COLO668 (cell line): Measurements from ENCODE around the gene GPR146.

Source experiments
- DNase-seq: peaks from one replicate; lab custom pipeline; 2025; ENCODE audit not compliant: unreplicated experiment; lab: John Stamatoyannopoulos, UW

GPR146 gene

DNA sequence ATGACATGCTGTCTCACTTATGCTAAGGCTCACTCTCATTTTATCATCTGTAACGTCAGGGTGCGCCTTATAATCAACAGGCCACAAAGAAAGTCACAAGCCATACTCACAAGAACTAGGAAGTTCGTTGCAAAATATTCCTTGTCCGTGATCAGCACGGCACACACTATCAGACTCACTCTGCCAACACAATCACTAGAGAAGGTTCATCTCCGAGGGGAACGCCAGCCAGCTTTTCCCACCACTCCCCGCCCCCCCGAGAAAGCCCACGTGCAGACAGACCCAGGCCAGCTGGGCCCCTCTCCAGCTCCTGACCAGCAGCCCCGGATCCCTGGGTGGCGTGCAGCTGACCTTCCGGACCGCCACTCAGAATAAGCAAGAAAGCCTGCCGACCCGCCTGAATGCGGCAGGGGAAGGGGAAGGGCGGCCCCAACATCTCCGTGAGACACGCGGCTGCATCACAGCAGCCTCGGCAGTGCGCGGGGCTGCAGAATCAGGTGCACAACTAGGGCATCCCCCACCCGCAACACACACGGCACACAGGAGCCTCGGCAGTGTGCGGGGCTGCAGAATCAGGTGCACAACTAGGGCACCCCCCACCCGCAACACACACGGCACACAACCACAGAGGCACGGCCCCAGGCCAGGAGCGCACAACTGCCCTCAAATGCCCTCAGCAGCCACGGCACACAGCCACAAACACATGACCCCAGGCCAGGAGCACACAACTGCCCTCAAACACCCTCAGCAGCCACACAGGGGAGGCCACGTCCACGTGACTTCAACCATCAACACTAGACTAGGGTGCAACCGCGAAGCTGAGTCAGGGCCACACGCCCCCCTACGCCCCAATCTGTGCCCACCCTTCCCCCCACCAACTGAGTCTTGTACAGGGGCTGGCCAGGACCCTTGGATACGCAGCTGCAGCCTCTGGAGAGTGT lies 2.5 kb upstream of the GPR146 start:
- no peak for DNase-seq

DNA sequence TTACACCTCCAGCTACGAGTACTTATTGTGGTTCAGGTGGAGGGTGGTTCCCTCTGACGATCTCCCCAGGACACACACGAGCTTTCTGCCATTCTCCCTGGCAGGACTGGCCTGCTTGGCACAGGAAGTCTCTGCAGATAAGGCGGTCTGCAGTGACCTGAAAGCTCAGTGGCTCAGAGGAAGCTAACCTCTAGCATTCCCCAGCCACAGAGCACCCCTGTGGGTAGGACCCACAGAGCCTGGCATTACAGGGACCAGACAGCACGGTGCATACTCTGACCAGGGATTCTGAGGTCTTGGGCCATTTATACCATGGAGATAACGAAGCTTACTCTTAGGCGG lies 1.9 kb upstream of the GPR146 start:
- DNase-seq = no peak

DNA sequence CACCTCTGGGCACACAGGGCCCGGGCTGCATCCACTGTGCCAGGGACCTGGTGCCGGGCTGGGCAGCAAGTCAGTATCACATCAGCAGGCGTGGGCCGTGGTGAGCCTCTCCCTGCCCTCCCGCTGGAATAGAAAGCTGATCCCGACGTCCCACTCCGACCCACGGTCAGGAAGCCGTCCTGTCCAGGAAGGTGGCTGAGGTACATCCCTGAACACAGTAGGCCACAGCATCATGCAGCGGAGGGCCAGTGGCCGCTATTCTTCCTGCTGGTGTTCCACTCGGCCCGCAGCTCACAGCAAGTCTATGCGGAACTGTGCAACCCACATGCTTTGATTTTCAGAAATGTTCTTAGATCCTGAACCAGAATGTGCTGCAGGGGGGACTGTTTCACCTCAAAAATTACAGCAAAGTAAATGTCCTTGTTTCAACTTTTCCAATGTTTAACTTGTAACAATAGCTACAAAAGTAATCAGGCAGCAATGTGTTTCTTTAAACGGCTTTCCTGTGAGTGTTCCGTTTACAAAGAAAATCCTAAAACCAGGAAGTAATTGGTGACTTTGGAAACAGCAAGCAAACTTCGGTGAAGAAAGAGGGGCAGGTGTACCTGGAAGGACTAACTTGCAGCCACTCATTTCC lies 676 bp upstream of the GPR146 start:
- DNase-seq = no peak

DNA sequence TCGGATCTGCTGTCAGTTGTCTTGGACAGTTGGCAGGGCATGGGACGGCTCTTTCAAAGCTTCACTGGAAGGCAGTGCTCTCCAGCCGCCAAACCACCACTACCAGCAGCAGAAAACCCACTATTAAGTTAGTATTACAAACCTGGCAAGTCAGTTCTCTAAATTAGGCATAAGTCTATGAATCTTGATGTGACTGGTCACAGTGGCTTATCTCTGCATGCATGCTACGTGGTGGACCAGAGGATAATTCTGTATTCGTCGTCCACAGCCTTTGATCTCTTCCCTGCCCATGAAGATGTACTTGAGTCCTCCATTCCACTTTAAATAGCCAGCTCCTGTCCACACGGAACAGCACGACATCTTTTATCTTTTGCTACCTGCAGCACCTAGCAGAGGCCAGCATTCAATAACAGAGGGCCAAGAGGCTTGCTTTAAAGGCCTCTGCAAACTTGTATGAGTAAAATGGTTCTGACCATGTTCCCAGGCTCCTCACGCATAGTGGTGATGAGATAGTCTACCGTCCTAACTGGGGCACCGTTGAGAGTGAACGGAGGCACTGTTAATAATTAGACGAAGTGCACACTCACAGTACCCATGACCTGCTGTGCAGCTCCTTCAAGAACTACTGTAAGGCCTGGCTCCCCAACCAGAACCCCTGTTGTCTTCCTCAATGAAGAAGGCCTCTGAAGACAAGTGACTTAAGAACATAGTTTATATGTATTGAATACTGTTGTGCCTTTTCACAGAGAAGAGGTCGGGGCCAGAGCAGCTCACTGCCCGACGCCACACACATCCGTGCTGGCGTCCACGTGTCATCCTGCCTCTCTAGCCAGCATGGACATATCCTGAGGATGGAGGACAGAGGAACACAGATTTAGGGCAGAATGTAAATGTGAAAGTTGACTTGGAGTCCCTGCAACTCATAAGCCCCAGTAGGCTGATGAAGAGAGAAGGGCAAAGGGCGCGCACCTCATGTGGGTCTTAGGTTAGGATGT lies 1.0 kb downstream of the GPR146 start:
- DNase-seq = no peak

DNA sequence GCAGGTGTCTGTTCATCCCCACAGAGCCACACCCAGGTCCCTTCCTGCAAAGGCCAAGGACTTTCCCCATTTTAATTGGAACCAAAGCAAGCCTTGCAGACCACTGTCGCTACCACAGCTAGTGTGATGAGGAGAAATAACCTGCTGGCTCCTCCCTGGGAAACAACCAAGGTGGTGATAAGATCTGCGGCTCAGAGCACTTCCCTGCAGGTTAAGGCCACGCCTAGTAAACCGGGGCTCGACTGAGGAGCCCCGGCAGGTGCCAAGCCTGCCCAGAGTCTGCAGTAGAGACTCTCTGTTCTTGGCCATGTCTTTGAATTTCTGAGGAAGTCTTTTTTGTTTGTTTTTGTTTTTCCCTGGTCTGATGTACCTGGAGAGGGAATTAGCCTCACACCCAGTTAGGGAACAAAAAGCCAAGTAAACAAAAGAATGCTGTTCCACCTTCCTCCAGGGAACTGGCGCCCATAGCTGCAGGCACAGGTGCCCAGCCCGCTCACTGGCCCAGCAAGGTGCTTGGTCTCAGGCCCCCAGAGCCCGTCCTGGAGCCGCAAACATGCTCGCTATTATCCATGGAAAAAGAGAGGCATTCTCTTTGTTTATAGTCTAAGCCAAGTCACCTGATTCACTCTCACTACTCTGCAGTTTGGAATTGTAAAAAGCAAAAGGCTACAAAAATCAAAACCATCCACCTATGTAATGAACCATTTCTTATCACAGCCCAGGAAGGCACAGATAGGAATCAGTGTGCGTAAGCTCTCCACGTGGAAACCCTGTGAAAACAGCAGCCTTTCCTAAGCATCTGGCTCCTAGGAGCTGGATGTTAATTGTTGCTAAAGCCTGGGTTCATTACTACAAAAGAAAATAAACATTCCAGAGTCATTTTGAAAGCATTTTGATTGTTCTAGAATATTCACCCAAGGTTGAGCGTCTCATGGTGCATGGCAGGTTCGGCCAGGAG lies 2.7 kb downstream of the GPR146 start:
- DNase-seq = no peak

DNA sequence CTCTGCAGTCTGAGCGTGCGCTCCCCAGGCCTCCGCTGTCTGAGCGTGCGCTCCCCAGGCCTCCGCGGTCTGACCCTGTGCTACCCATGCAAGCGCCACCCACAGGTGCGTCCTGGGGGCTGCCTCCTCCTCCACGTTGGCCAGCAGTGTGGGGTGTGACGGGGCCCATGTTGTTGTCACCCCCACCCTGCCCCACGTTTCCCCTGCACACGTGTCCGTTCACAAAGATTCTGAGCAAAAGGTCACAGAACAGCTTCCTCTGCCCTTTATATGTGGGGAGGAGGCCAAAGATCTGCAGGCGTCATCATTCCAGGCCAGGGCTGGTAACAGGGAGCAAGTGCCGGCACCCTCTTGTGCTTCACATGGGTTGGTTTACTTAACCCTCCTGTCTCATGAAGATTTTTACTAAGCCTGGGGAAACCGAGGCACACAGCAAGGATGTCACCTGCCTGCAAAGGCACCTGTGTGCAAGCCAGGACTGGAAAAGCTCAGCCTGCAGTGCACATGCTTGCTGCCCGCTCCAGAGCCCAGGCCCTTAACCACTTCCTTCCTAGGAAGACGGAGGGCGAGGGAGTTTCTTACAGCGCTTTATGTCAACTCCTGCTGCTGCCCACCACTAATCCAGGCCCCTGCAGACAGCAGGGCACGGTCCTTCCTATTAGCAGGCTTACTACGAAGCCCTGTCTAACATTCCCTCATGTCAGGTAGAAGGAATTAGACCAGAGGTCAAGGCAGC lies 4.8 kb downstream of the GPR146 start:
- no peak for DNase-seq

DNA sequence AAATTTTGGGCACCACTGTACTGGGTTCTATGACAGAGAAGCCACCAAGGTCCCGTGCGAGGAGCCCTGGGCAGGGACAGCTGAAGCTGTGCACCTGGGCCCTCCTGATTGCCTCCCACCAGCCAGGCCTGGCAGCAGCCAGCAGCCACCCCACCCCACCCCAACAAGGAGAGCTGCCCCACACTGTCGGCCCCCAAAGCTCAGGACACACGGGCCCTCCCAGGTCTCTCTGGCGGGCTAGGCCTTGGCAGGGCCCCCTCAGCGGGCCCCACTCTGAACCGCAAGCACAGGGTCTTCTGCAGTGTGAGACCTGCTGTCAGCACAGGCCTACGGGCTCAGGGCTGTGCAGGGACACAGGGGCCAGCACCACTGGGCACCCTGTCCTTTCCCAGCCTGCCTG lies 5.5 kb downstream of the GPR146 start:
- DNase-seq = no peak

DNA sequence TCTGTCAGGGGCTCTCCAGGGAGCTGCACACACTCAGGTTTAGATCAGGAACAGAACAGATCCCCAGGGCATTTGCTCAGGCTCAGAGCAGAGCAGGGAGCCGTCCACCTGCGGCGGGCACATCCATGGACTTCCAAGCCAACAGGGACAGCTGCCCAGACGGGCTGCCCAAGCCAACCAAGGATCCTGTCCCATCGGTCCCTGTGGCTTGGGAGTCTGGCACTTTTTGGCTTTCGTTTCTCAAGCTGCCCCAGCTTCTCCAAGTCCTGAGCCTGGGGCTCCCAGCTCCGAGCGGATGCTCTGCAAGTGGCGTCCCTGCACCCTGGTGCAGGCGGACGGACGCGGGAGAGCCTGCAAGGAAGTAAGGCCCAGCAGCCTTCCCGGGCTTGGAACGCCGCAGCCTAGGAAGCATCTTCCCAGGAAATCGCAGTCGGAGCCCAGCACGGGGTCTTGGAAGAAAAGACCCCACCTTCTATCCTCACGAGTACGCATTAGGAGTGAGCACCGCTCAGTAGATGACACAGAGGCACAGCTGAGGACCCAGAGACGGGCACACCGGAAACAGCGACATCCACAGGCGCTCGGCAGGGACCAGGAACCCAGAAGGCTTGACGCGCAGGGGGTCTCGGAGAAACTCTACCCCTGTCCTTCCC lies 6.0 kb downstream of the GPR146 start:
- DNase-seq = no peak

DNA sequence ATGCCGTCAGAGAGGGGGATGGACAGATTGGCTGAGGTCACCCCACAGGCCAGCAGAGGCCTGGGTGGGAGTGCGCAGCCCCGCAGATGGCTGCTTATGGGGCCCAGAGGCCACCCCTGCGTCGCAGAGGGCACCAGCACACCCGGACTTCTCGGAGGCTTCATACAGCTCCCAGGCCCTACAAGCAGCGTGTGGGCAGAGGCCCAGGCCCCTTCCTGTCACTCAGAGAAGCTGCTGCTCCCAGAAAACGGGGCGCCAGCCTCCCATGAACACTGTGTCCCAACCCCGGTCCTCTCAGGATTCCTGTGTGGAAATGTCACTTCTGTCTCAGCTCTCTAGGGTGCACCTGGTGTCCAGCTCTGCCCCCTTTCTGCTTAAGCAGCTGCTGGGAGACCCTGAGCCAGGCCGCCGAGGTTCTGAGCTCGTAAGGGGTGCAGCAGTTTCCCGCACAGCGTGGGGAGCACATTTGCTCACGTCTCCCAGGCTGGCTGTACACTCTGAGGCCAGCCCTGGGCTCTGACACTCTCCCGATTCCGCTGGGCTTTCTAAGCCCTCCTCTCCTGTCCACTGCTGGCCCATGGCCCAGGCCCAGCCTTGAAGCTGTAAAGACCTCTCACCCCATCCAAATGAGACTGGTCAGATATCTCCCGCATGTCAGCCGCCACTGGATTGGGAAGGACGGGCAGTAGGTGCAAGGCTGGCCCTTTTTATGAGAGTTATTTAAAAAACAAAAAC lies 6.8 kb downstream of the GPR146 start:
- DNase-seq = no peak

DNA sequence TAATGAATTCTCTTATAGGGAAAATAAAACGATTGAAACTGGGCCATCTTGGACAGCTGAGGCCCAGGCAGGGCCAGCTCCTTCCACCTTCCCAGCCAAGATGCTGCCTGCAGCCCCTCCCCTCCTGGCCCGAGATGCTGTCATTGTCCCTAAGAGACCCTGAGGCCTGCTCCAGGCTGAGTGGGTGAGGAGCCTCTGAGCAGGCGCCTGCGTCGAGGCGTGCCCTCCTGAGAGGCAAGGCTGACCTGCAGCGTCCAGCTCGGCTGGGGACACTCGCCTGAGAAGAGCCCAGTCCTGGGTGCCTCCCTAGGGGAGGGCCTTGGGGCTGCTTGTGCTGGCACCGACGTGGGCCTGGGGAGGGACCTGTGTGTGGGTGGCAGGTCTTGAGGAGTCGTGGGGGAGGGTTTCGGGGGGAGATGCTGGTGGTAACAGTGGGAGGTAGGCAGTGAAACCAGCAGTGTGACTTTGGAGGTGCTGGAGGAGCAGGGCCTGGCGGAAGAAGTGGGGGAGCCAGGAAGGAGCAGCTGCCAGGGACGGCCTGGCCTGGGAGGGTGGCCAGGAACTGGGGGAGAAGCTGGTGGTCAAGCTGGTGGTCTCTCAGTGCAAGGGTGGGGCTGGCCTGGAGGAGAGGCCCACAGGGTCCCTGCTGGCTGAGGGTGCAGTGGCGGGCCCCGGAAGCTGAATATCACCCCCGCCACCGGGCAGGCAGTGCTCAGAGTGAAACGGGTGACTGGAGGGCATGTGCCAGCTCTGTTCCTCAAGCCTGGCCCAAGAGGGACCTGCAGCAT lies 7.9 kb downstream of the GPR146 start:
- DNase-seq = no peak

DNA sequence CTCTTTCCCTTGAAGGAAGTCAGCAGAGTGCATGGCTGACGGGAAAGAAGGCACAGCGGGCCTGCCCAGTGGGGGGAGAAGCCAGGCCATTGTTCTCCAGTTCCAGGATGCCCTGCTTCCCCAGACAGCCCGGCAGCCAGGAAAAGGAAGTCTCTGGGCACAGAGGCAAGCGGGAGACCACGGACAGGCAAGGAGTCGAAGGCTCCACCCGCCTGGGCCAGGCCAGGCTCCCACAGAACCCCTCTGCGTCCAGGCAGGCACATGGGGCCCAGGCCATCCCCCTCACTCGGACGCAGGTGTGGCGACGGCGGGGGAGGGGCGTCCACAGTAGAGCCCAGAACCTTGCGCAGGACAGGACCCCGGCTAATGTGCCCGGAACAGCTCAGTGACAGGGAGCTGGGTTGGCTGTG lies 8.7 kb downstream of the GPR146 start:
- no peak for DNase-seq

DNA sequence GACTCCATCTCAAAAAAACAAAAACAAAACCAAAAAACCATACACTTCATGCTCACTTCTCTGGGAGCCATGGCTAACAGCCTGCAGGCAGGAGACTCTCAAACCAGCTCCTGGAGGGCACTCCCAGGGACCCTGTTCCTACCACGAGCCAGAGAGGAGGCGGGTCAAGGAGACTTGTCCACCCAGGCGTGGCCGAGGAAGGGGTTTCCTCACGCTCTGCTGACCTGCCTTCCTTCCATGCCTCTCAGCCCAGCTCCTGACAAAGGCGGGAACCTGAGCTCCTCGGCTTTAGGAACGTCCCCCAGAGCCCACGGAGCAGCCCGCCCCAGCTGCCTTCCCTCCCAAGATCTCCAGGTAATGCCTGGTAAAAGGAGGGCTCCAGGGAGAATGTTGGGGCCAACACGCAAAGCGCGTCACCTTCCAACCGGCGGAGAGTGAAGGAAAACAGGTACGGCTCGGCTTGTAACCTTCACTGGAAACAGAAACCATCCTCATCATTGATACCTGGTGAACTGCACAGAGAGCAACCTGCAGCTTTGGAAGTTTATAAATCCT lies 9.5 kb downstream of the GPR146 start:
- DNase-seq = no peak

DNA sequence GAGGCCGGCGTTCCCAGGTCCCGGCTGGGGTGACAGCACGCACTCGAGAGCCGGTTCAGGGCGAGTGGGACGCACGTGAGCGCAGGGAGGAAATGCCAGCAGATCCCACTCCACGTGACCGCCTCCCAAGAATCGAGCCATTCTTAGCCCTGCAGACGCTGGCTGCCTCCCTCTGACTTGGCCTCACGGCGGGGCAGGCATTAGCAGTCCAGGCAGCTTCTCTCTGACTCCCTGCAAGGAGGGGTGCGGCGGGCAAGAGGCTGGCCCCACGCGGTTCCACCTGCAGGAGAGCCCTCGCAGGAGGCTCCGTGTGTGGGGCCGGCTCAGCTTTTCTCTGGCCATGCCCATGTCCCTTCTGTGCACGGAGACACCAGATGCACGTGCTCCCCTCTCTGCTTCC lies 10.1 kb downstream of the GPR146 start:
- no peak for DNase-seq

DNA sequence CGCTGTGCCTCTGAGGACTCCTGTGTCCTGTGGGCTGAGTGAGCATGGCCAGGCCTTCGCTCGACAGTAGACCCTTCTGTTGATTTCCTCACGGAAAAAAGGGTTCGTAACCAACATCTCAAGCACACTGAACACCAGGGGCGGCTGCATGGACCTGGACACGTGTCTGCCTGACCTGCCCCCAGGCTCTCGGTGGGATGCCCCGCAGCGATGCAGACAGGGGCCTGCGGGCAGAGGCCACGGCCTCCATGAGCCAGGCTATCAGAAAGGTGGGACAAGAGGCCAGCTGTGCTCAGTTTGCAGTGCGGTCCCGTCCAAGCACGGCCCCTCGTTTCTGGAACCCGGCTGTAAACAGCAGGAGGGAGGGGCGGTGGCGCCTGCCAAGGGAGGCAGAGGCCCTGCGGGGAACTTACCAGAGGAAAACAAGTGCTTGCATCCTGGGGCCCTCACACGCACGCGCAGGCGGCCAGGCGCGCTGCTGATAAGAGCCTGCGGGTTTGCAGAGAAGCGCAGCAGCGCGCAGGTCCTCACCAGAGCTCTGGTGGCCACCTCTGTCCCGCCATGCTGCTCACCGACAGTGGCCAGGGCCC lies 10.6 kb downstream of the GPR146 start:
- no peak for DNase-seq

DNA sequence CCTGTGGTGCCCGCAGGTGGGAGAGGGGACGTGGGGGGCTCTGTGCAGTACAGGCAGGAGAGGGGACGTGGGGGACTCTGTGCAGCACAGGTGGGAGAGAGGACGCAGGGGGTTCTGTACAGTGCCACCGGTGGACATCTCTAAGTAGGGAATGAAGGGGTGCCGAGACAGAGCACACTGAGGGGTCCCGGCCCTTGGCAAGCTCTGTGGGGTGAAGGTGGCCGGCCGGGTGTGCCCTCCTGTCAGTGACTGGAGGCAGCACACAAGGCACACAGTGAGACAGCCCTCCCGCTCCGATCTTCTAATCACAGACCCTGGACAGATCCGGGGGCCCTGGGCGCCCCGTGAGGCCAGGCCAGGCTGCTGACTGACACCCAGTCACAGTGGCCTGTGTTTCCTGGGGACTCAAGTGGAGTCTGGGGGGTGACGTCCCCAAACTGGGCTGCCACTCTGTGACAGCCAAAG lies 11.2 kb downstream of the GPR146 start:
- DNase-seq = no peak

DNA sequence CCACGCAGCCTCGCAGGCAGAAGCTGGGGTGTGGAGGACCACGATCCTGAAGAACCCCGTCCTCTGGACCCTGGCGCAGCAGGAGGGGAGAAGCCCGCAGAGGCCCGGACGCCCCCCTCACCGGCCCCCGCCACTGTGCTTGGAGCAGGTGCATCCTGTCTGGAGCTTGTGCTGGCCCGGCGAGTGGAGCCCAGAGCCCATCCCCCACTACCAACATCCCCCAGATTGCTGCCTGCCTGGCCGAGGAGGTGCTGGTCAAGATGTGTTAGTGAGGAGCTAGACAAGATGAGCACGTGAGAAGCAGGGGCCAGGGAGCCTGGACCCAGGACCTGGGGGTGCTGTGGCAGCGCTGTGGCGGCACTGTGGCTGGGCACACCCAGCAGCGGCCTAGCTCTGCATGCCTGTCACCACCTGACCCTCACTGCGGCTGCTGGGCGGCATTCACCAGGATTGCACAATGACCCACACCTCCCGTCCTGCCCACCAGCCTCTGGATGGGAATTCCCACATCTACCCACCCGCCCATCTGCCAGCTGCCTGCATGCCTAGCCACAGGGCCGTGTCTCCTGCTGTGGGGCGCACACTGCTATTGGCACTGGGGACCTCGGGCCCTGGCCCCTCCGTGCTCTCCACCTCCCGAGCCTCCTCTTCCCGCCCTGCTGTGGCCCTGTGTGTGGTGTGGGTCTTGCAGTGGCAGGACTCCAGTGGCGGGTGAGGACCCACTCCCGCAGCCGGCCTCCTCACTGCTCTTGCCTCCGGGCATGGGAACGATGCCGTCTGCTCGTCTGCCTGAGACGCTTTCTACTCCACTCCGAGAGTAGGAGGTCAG lies 11.8 kb downstream of the GPR146 start:
- no peak for DNase-seq
